GM12864 (cell line): ENCODE measurements around the gene LRRC27.

ENCODE experiments used
- DNase-seq: peaks from one replicate; pipeline ENCODE4 v3.0.0-alpha.2; 2011; ENCODE audit warnings: low read depth
- H3K4me3 ChIP-seq: 2 replicates; pipeline ENCODE4 v1.5.1; 2011; ENCODE audit warnings: mild to moderate bottlenecking, low read depth, low read length, control low read depth
- CTCF ChIP-seq: IDR thresholded peaks from 2 replicates; pipeline ENCODE4 v1.5.1; 2011; ENCODE audit warnings: low read depth, mild to moderate bottlenecking, moderate library complexity, low read length, control low read depth, inconsistent platforms; ENCODE audit errors: missing control alignments

LRRC27 gene

GRCh38 chr10:132368881-132369635 lies 37.1 kb downstream of the LRRC27 start:
- no peak for DNase-seq
- no peak for TF ChIP-seq CTCF
- H3K4me3 ChIP-seq = no peak overlapping the region

GRCh38 chr10:132369636-132370185 lies 37.7 kb downstream of the LRRC27 start:
- DNase-seq = no peak
- H3K4me3 ChIP-seq = no peak overlapping the region
- TF ChIP-seq CTCF = no peak

- H3K4me3 ChIP-seq = no peak overlapping the region
- no peak for DNase-seq
- TF ChIP-seq CTCF = no peak
These were observed 38.7 kb downstream of the LRRC27 start for GRCh38 chr10:132370426-132371340.

GRCh38 chr10:132371641-132372081 lies 39.7 kb downstream of the LRRC27 start:
- H3K4me3 ChIP-seq = no peak overlapping the region
- no peak for DNase-seq
- TF ChIP-seq CTCF = peak; percentile 59

GRCh38 chr10:132372516-132373095 lies 40.6 kb downstream of the LRRC27 start:
- DNase-seq = no peak
- TF ChIP-seq CTCF = no peak

GRCh38 chr10:132373241-132373955 lies 41.4 kb downstream of the LRRC27 start:
- no peak overlapping the region for H3K4me3 ChIP-seq
- no peak for TF ChIP-seq CTCF
- DNase-seq = no peak

More at GRCh38 chr10:132372516-132373095, 40.6 kb downstream of the LRRC27 start:
- H3K4me3 ChIP-seq = no peak overlapping the region
